HG02970 (cell line): ENCODE measurements around the gene F2.
A peak's percentile ranks its signal among the peaks of the same experiment; 100 is the strongest.
"Not testable (repeated sequence)": the region's sequence is repeated elsewhere in the genome, so short reads cannot be mapped to it uniquely, and the experiment has no call there.

ENCODE experiments used
- ATAC-seq: cut with Tn5 transposase; IDR thresholded peaks from one replicate; pipeline ENCODE4 v1.9.1; 2021; ENCODE audit warnings: mild to moderate bottlenecking, moderate library complexity, moderate number of reproducible peaks; ENCODE audit not compliant: unreplicated experiment, low FRiP score

Gene F2

GRCh38 chr11:46682773-46683752, 36.0 kb upstream of the F2 start:
- no peak for ATAC-seq

DNA sequence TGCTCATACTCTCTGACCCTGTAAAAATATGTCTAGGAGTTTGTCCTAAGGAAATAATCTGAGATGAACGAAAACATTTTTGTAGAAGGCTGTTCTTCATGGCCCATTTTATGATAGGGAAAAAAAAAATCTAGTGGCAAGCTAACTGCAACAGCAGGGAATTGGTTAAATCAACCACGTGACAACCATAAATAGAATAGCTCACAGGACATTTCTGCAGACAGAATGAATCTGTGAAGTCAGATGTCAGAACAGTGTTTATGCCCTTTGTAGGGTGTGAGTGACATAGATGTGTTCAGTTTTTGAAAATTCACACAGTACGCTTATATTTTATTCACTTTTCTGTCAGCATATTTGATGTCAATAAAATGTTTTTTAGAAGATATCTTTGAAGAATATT, 34.6 kb upstream of the F2 start:
- ATAC-seq, result no peak

- no peak for ATAC-seq
Observed at GRCh38 chr11:46686886-46687795, 31.9 kb upstream of the F2 start.

DNA sequence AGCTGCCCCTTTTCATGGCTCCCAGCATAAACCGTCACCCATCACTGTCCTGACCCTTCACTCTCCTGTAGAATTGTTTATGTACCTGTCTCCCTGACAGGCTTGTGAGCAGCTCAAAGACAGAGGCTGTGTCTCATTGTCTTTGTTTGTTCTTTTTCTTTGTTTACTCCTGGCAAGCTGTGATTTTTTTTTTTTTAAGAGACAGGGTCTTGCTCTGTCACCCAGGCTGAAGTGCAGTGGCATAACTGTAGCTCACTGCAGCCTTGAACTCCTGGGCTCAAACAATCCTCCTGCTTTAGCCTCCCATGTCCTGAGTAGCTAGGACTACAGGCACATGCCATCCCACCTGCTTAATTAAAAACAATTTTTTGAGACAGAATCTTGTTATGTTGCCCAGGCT, 28.3 kb upstream of the F2 start:
- ATAC-seq, result no peak

DNA sequence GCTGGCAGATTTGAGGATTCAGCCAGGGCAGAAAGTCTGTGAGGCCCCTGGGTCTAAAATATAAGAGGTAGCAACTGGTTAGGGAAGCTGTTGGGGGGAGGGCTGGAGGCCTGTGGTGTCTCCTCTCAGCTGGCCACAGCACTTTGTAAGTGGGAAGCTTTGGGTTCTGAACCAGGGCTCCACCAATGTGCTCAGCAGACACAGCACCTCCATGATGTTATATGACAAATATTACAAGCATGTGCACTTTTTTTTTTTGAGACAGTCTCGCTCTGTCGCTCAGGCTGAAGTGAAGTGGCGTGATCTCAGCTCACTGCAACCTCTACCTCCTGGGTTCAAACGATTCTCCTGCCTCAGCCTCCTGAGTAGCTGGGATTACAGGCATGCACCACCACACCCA, 26.6 kb upstream of the F2 start:
- no peak for ATAC-seq

DNA sequence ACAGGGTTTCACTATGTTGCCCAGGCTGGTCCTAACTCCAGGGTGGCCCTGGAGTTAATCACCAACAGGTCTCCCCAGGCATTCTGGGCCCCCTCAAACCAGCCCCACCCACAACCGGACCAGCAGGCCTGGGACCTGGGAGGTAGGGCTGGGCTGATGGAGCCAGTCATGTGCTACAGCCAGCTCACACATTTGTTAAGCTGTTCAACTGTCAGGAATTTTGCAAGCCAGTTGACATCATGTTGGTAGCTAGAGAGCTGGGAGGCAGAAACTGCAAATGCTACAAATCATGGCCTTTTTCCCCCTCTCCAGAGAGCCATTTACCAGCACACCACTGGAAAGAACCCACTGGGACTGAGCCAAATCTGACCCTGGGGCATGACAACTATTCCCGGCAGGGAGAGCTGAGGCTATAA, 25.4 kb upstream of the F2 start:
- no peak for ATAC-seq

DNA sequence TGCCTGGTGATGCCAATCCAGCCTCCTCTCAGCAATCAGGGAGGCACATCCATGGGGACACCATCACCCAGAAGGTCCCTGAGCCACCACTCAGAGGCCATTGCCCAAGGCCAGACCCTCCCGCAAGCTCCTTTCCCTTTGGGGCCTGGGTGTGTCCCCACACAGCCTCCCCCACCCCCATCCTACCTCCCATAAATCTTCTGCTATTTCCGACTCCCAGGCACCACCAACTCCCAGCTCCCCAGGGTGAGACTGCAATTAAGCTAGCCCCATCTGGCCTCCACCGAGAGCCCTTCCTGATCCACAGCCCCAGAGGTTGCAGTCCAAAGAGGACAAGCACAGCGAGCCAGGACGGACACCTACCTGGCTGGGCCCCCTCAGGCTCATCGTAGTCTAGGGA, 24.9 kb upstream of the F2 start:
- ATAC-seq, result no peak

DNA sequence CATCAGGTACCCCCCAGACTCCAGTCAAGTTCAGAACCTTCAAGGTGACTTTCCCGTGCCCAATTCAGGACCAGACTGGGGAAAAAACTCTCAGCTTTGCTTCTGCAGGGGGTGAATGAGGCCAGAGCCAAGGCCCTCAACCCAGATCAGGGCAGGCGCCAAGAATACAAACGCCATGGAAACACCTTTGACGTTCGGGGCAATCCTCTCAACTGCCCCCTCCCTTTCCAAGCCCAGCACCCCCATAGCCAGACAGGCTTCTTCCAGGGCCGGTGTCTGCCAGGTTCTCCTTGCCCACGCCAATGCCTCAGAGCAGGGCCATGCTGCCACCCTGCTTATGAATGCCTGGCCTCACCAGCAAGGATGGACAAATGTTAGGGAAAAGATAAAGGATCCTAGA, 24.4 kb upstream of the F2 start:
- no peak for ATAC-seq

GRCh38 chr11:46695345-46696211, 23.4 kb upstream of the F2 start:
- ATAC-seq, result no peak

DNA sequence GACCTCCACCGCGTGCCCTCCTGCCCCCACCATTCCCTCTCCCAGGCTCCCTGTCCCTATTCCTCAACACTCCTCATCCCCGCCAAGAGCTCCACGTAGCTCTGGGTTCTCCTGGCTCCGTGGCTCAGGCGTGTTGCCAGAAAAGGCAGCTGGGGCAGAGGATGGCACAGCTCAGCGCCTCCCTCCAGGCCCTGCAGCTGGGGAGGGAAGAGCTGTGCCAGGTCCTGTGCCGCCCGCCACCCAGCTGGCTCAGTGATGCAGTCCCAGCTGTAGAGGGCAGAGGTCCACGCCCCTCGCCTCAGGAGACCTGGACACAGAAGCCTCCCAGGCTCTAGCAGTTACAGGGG, 22.8 kb upstream of the F2 start:
- no peak for ATAC-seq

GRCh38 chr11:46697303-46697702, 21.7 kb upstream of the F2 start:
- ATAC-seq, result no peak

GRCh38 chr11:46697723-46698122, 21.3 kb upstream of the F2 start:
- ATAC-seq, result no peak

GRCh38 chr11:46698597-46698996, 20.4 kb upstream of the F2 start:
- no peak for ATAC-seq

DNA sequence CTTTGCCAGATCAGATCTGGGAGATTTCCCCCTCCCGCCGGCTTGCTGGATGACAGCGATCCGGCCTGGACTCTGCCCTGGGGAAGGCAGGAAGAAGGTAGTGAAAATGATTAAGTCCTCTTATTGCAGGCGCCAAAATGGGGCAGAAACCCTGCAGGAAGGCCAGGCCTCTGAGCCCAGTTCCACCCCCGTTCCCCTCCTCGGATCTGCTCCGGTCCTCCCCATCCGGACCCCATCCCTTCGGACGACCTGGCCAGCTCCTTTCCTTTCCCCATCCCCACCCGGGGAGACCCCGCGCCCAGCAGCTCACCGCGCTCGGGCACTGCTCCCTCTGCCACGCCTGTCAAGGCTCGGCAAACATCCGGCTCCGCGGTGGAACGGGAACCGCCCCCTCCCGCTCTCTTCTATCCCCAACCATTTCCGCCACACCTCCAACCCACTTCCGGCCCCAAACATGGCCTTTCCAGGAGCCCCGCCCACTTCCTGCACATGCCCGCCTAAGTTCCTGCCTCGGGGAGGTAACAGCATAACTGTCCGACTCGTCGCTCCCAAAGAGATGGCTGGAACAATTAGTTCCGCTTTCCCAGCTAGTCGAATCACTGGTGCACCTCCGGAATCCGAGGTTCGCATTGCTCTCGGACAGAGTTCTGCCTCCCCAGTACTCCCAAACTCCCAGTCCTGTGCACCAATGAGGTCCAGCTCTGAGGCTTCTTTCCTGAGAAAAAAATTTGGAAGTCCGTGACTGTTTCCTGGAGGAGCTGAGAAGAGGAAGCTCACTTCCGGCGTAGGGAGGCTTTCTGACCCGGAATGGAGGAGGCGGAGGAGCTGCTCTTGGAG, 18.6 kb upstream of the F2 start, which contains the start of the genes ARHGAP1 and ZNF408:
TSS of gene ARHGAP1 (minus strand) at position 379 of the 837 bp plus-strand sequence. CDS start 4,512 bp downstream, outside the sequence.
TSS of gene ZNF408 (plus strand) at position 791 of the 837 bp plus-strand sequence. CDS start at position 808, 17 bp downstream.
- ATAC-seq, result peak; percentile 91

GRCh38 chr11:46701078-46701654, 17.8 kb upstream of the F2 start:
- no peak for ATAC-seq

DNA sequence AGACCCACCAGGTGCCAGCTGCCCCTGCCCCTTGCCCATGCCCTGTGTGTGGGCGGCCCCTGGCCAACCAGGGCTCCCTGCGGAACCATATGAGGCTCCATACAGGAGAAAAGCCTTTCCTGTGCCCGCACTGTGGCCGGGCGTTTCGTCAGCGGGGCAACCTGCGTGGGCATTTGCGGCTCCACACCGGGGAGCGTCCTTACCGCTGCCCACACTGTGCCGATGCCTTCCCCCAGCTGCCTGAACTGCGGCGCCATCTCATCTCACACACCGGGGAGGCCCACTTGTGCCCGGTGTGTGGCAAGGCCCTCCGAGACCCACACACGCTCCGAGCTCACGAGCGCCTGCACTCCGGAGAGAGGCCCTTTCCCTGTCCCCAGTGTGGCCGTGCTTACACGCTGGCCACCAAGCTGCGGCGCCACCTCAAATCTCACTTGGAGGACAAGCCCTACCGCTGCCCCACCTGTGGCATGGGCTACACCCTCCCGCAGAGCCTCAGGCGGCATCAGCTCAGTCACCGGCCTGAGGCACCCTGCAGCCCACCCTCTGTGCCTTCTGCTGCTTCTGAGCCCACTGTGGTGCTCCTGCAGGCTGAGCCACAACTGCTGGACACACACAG, 13.8 kb upstream of the F2 start:
- ATAC-seq, result no peak

DNA sequence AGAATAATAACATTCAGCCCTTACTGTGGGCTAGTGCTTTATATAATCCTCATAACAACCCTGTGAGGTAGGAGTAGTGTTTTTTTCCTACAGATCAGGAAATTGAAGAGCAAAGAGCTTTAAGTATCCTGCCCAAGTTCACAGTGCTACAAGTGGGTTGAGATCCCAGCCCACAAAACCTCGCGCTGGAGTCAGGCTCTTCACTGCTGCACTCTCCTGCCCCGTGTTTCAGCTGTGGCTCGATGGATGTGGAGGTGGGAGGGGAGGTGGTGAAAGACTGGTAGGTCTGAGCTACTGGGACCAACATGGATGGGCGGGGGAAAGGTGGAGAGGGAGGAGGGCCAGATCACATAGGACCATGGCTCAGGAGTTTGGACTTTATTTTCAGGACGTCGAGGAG, 12.1 kb upstream of the F2 start:
- no peak for ATAC-seq

DNA sequence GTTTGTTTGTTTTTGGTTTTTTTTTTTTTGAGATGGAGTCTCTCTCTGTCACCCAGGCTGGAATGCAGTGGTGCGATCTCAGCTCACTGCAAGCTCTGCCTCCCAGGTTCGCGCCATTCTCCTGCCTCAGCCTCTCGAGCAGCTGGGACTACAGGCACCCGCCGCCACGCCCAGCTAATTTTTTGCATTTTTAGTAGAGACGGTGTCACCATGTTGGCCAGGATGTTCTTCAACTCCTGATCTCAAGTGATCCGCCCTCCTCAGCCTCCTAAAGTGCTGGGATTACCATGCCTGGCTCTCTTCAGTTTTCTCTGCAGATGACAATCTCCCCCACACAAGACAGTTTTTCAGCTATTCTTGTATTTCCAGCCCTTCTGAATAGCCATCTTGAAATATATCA, 9.7 kb upstream of the F2 start:
- not testable (repeated sequence) for ATAC-seq
